ENCODE measurements around the gene ZP3. TPM values are rescaled to one million over a fixed set of nuclear protein-coding genes. Genes with fewer than 3 reads are reported as not detected.
"Not testable (repeated sequence)": the region's sequence is repeated elsewhere in the genome, so short reads cannot be mapped to it uniquely, and the experiment has no call there.

Gene ZP3
- 0.49 TPM for total RNA-seq
- polyA plus RNA-seq (ENCODE audit: insufficient read depth in 1 of 8, insufficient read length in 8 of 8, low replicate concordance in 1 of 8), result 10 to 100 TPM in 1 of 8 donors, 1 to 10 TPM in 6, under 1 TPM in 1; 0.77 to 15.0 (median 1.6) TPM
- long read RNA-seq, donor 1, result 0 reads
- long read RNA-seq, donor 2, result 0 reads
- long read RNA-seq, donor 3, result 0 reads
- long read RNA-seq, donor 4, partial matches to known transcripts, result 0 of 1 reads
- long read RNA-seq, donor 4, other reads (novel, unspliced or antisense), result 0 of 1 reads
- long read RNA-seq, donor 5, result 0 reads
- long read RNA-seq, donor 6, result 0 reads
- long read RNA-seq, donor 7, result 0 reads
- long read RNA-seq, donor 8, result 0 reads
- long read RNA-seq, donor 9, result 0 reads
- long read RNA-seq, donor 10, partial matches to known transcripts, result 6 of 6 reads
- long read RNA-seq, donor 10, other reads (novel, unspliced or antisense), result 0 of 6 reads
- long read RNA-seq, donor 11, result 0 reads

- peaks cover 2% of the 10 kb centered on the region for H3K9me3 ChIP-seq (replicated peaks; ENCODE audit: control insufficient read depth, low read depth, low read length)
- no peaks in the 10 kb centered on the region for H3K36me3 ChIP-seq (ENCODE audit: control insufficient read depth, insufficient read depth, low read length)
- peaks cover 2% of the 10 kb centered on the region for H3K27me3 ChIP-seq (ENCODE audit: control insufficient read depth, insufficient read depth, low read length)
- DNase-seq, result no peak
- H3K4me1 ChIP-seq (ENCODE audit: control insufficient read depth, insufficient read depth, low read length), result peaks cover 3% of the 10 kb centered on the region
- H3K4me3 ChIP-seq (ENCODE audit: low read length), result no peak within 1 kb of the TSS
- no peak within 1 kb of the TSS for H3K27ac ChIP-seq (ENCODE audit: low read length)
- WGBS (ENCODE audit: insufficient coverage), result 62% methylated on average over 2 of the region's 10 CpGs
These were observed at the start of gene ZP3 for GRCh38 chr7:76424413-76425111. Gene ZP3 (plus strand): TSS chr7:76424950. CDS start chr7:76424965, 15 bp downstream.

- Histone ChIP-seq H3K9me3 (replicated peaks; ENCODE audit: control insufficient read depth, low read depth, low read length) (no peaks in the 10 kb centered on the region), H3K36me3 (ENCODE audit: control insufficient read depth, insufficient read depth, low read length) (no peaks in the 10 kb centered on the region), H3K4me3 (ENCODE audit: low read length) (no peak overlapping the region), H3K4me1 (ENCODE audit: control insufficient read depth, insufficient read depth, low read length) (peaks cover 25% of the 10 kb centered on the region), H3K27ac (ENCODE audit: low read length) (no peak overlapping the region), H3K27me3 (ENCODE audit: control insufficient read depth, insufficient read depth, low read length) (no peaks in the 10 kb centered on the region)
- no peak for DNase-seq
- 58% methylated on average over 5 of the region's 9 CpGs for WGBS (ENCODE audit: insufficient coverage)
These were observed 49.5 kb upstream of the ZP3 start for GRCh38 chr7:76375251-76375650.

GRCh38 chr7:76377186-76377918 lies 47.4 kb upstream of the ZP3 start:
- H3K4me3 ChIP-seq (ENCODE audit: low read length), result no peak overlapping the region
- no peaks in the 10 kb centered on the region for H3K9me3 ChIP-seq (replicated peaks; ENCODE audit: control insufficient read depth, low read depth, low read length)
- peaks cover 32% of the 10 kb centered on the region for H3K4me1 ChIP-seq (ENCODE audit: control insufficient read depth, insufficient read depth, low read length)
- no peaks in the 10 kb centered on the region for H3K27me3 ChIP-seq (ENCODE audit: control insufficient read depth, insufficient read depth, low read length)
- 28% methylated on average over 5 of the region's 9 CpGs for WGBS (ENCODE audit: insufficient coverage)
- DNase-seq, result peak; percentile 61
- H3K27ac ChIP-seq (ENCODE audit: low read length), result peak overlapping the region; percentile 1
- H3K36me3 ChIP-seq (ENCODE audit: control insufficient read depth, insufficient read depth, low read length), result no peaks in the 10 kb centered on the region

- DNase-seq, result no peak
- Histone ChIP-seq H3K4me3 (ENCODE audit: low read length) (no peak overlapping the region), H3K27me3 (ENCODE audit: control insufficient read depth, insufficient read depth, low read length) (no peaks in the 10 kb centered on the region), H3K9me3 (replicated peaks; ENCODE audit: control insufficient read depth, low read depth, low read length) (no peaks in the 10 kb centered on the region), H3K27ac (ENCODE audit: low read length) (peak overlapping the region; percentile 94), H3K4me1 (ENCODE audit: control insufficient read depth, insufficient read depth, low read length) (peaks cover 29% of the 10 kb centered on the region), H3K36me3 (ENCODE audit: control insufficient read depth, insufficient read depth, low read length) (no peaks in the 10 kb centered on the region)
- 62% methylated on average over 2 of the region's 7 CpGs for WGBS (ENCODE audit: insufficient coverage)
These were observed 44.2 kb upstream of the ZP3 start for GRCh38 chr7:76380623-76380966.

- Histone ChIP-seq H3K4me3 (ENCODE audit: low read length) (no peak overlapping the region), H3K9me3 (replicated peaks; ENCODE audit: control insufficient read depth, low read depth, low read length) (no peaks in the 10 kb centered on the region), H3K27me3 (ENCODE audit: control insufficient read depth, insufficient read depth, low read length) (no peaks in the 10 kb centered on the region), H3K27ac (ENCODE audit: low read length) (no peak overlapping the region), H3K36me3 (ENCODE audit: control insufficient read depth, insufficient read depth, low read length) (no peaks in the 10 kb centered on the region), H3K4me1 (ENCODE audit: control insufficient read depth, insufficient read depth, low read length) (peaks cover 29% of the 10 kb centered on the region)
- no peak for DNase-seq
- WGBS (ENCODE audit: insufficient coverage), result no CpG with 5 or more reads among the region's 7 CpGs
These were observed 42.9 kb upstream of the ZP3 start for GRCh38 chr7:76381814-76382213.

- Histone ChIP-seq H3K27ac (ENCODE audit: low read length) (no peak overlapping the region), H3K4me3 (ENCODE audit: low read length) (no peak overlapping the region), H3K27me3 (ENCODE audit: control insufficient read depth, insufficient read depth, low read length) (no peaks in the 10 kb centered on the region), H3K36me3 (ENCODE audit: control insufficient read depth, insufficient read depth, low read length) (no peaks in the 10 kb centered on the region), H3K4me1 (ENCODE audit: control insufficient read depth, insufficient read depth, low read length) (peaks cover 19% of the 10 kb centered on the region), H3K9me3 (replicated peaks; ENCODE audit: control insufficient read depth, low read depth, low read length) (no peaks in the 10 kb centered on the region)
- no peak for DNase-seq
- WGBS (ENCODE audit: insufficient coverage), result 44% methylated on average over 8 of the region's 13 CpGs
These were observed 41.4 kb upstream of the ZP3 start for GRCh38 chr7:76383089-76383944.

GRCh38 chr7:76386691-76387260 lies 38.0 kb upstream of the ZP3 start:
- DNase-seq, result no peak
- H3K9me3 ChIP-seq (replicated peaks; ENCODE audit: control insufficient read depth, low read depth, low read length), result no peaks in the 10 kb centered on the region
- no peaks in the 10 kb centered on the region for H3K27me3 ChIP-seq (ENCODE audit: control insufficient read depth, insufficient read depth, low read length)
- no peak overlapping the region for H3K27ac ChIP-seq (ENCODE audit: low read length)
- WGBS (ENCODE audit: insufficient coverage), result 74% methylated on average over 5 of the region's 11 CpGs
- no peak overlapping the region for H3K4me3 ChIP-seq (ENCODE audit: low read length)
- H3K4me1 ChIP-seq (ENCODE audit: control insufficient read depth, insufficient read depth, low read length), result peaks cover 9% of the 10 kb centered on the region
- H3K36me3 ChIP-seq (ENCODE audit: control insufficient read depth, insufficient read depth, low read length), result no peaks in the 10 kb centered on the region

- H3K27me3 ChIP-seq (ENCODE audit: control insufficient read depth, insufficient read depth, low read length); DNase-seq: not testable (repeated sequence)
- WGBS (ENCODE audit: insufficient coverage), result 98% methylated on average over 6 of the region's 6 CpGs
These were observed 37.0 kb upstream of the ZP3 start for GRCh38 chr7:76387789-76388188.

GRCh38 chr7:76390092-76390491 lies 34.7 kb upstream of the ZP3 start:
- H3K27ac ChIP-seq (ENCODE audit: low read length), result no peak overlapping the region
- 95% methylated on average over 13 of the region's 13 CpGs for WGBS (ENCODE audit: insufficient coverage)
- DNase-seq, result no peak

More at GRCh38 chr7:76387789-76388188, 37.0 kb upstream of the ZP3 start:
- H3K36me3 ChIP-seq (ENCODE audit: control insufficient read depth, insufficient read depth, low read length); H3K9me3 ChIP-seq (replicated peaks; ENCODE audit: control insufficient read depth, low read depth, low read length); H3K27ac ChIP-seq (ENCODE audit: low read length); H3K4me3 ChIP-seq (ENCODE audit: low read length): not testable (repeated sequence)
- H3K4me1 ChIP-seq (ENCODE audit: control insufficient read depth, insufficient read depth, low read length), result peaks cover 13% of the 10 kb centered on the region

More at GRCh38 chr7:76390092-76390491, 34.7 kb upstream of the ZP3 start:
- Histone ChIP-seq H3K27me3 (ENCODE audit: control insufficient read depth, insufficient read depth, low read length) (no peaks in the 10 kb centered on the region), H3K9me3 (replicated peaks; ENCODE audit: control insufficient read depth, low read depth, low read length) (no peaks in the 10 kb centered on the region), H3K36me3 (ENCODE audit: control insufficient read depth, insufficient read depth, low read length) (no peaks in the 10 kb centered on the region), H3K4me3 (ENCODE audit: low read length) (no peak overlapping the region), H3K4me1 (ENCODE audit: control insufficient read depth, insufficient read depth, low read length) (peaks cover 19% of the 10 kb centered on the region)
